ENCODE results near the gene BRK1. TPM values are rescaled to one million over a fixed set of nuclear protein-coding genes. Genes with fewer than 3 reads are reported as not detected.

The BRK1 gene
- total RNA-seq, 6 experiments from 2014 or later: 161 to 176 (median 173) TPM

GRCh38 chr3:10136426-10137005 lies 21.0 kb downstream of the BRK1 start:
- Mint-ChIP-seq H3K4me3 (no peak overlapping the region), H3K27me3 (ENCODE audit: insufficient read depth) (peaks cover 2% of the 10 kb centered on the region), H3K4me1 (ENCODE audit: low read depth) (no peaks in the 10 kb centered on the region), H3K9me3 (no peaks in the 10 kb centered on the region), H3K27ac (no peak overlapping the region), H3K36me3 (ENCODE audit: low read depth) (peaks cover 6% of the 10 kb centered on the region; the same call in 1 of the 2 replicates)
- TF ChIP-seq CTCF (IDR thresholded peaks at IDR 0.05): no peak
- no peak for DNase-seq

DNA sequence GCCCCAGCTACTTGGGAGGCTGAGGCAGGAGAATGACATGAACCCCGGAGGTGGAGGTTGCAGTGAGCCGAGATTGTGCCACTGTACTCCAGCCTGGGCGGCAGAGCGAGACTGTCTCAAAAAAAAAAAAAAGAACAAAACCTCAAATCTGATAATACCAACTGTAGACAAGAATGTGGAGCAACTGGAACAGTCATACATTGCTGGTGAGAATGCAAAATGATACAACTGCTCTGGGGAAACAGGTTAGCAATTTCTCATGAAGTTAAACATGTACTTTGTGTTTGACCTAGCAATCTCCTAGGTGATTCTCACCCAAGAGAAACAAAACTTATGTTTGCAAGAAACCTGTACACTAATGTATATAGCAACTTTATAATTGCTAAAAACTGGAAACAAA lies 21.7 kb downstream of the BRK1 start:
- Mint-ChIP-seq H3K27me3 (ENCODE audit: insufficient read depth) (peaks cover 2% of the 10 kb centered on the region), H3K4me1 (ENCODE audit: low read depth) (no peaks in the 10 kb centered on the region), H3K27ac (no peak overlapping the region), H3K36me3 (ENCODE audit: low read depth) (peaks cover 6% of the 10 kb centered on the region; the same call in 1 of the 2 replicates), H3K9me3 (no peaks in the 10 kb centered on the region), H3K4me3 (no peak overlapping the region)
- no peak for DNase-seq
- TF ChIP-seq CTCF (IDR thresholded peaks at IDR 0.05): no peak

- Mint-ChIP-seq H3K9me3 (peaks cover 4% of the 10 kb centered on the region; the same call in 1 of the 2 replicates), H3K4me3 (peak overlapping the region; percentile 86)
- TF ChIP-seq CTCF (IDR thresholded peaks at IDR 0.05): no peak
These were observed 25.6 kb downstream of the BRK1 start for GRCh38 chr3:10140996-10141546.

DNA sequence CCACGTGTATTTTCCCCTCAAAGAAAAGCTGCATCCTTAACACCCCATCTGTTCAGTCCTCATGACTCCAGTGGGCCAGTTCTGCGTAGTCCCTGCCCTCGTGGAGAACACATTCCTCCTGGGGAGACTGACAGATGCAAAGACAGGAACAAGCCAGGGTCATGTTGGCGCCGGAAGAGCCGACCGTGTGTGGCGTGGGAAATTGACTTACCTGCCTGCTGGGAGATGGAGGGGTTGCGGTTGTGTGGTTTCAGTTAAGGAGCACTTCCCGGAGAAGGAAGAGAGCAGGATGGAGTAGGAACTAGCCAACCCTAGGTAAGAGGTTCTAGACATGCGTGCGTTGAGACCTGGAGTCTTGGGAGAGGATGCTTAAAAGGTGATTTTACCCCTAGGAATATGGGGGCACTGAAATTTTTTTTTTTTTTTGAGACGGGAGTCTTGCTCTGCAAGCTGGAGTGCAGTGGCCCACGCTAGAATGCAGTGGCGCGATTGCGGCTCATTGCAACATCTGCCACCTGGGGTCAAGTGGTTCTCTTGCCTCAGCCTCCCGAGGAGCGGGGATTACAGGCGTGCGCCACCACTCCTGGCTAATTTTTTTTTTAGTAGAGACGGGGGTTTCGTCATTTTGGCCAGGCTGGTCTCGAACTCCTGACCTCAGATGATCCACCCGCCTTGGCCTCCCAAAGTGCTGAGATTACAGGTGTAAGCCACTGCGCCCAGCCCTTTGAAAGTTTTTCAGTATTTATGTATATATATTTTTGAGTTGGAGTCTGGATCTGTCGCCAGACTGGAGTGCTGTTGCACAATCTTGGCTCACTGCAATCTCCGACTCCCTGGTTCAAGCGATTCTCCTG lies 27.5 kb downstream of the BRK1 start:
- peaks cover 13% of the 10 kb centered on the region for H3K4me1 Mint-ChIP-seq (ENCODE audit: low read depth)
- peaks cover 4% of the 10 kb centered on the region; the same call in 1 of the 2 replicates for H3K9me3 Mint-ChIP-seq
- H3K27ac Mint-ChIP-seq: peak overlapping the region; percentile 72
- no peak for DNase-seq
- H3K36me3 Mint-ChIP-seq (ENCODE audit: low read depth): peaks cover 21% of the 10 kb centered on the region
- peak overlapping the region; percentile 86 for H3K4me3 Mint-ChIP-seq
- H3K27me3 Mint-ChIP-seq (ENCODE audit: insufficient read depth): no peaks in the 10 kb centered on the region; the same call in 1 of the 2 replicates
- TF ChIP-seq CTCF (IDR thresholded peaks at IDR 0.05): no peak

More at GRCh38 chr3:10140996-10141546, 25.6 kb downstream of the BRK1 start:
- Mint-ChIP-seq H3K4me1 (ENCODE audit: low read depth) (peaks cover 13% of the 10 kb centered on the region), H3K36me3 (ENCODE audit: low read depth) (peaks cover 16% of the 10 kb centered on the region), H3K27ac (no peak overlapping the region; the same call in 1 of the 2 replicates), H3K27me3 (ENCODE audit: insufficient read depth) (no peaks in the 10 kb centered on the region; the same call in none of the 2 replicates)
- DNase-seq: no peak

GRCh38 chr3:10145685-10146084 lies 30.2 kb downstream of the BRK1 start:
- H3K4me3 Mint-ChIP-seq: no peak overlapping the region
- H3K9me3 Mint-ChIP-seq: peaks cover 4% of the 10 kb centered on the region; the same call in 1 of the 2 replicates
- no peak for DNase-seq
- H3K27ac Mint-ChIP-seq: no peak overlapping the region
- peaks cover 13% of the 10 kb centered on the region for H3K4me1 Mint-ChIP-seq (ENCODE audit: low read depth)
- H3K27me3 Mint-ChIP-seq (ENCODE audit: insufficient read depth): no peaks in the 10 kb centered on the region
- TF ChIP-seq CTCF (IDR thresholded peaks at IDR 0.05): no peak
- H3K36me3 Mint-ChIP-seq (ENCODE audit: low read depth): peaks cover 32% of the 10 kb centered on the region

Measured in HFFc6 (cell line).